IPS-18c (cell line): Measurements from ENCODE around the gene MED31.
"Not testable (repeated sequence)": the region's sequence is repeated elsewhere in the genome, so short reads cannot be mapped to it uniquely, and the experiment has no call there.

Experiments used
- H3K4me3 ChIP-seq: 2 replicates; pipeline ENCODE4 v1.7.0; 2013; ENCODE audit warnings: low read depth, mild to moderate bottlenecking, low read length, moderate library complexity; ENCODE audit not compliant: insufficient read depth
- H3K9me3 ChIP-seq: one replicate; pipeline ENCODE4 v1.6.1; 2013; ENCODE audit warnings: mild to moderate bottlenecking, low read length, moderate library complexity; ENCODE audit not compliant: control insufficient read depth, insufficient read depth

Gene MED31

GRCh38 chr17:6651354-6651918 is at the start of gene MED31, which contains the start of gene C17orf100:
Gene MED31, minus strand, starts transcription at chr17:6651605. Its CDS starts 77 bp downstream, at chr17:6651528.
Gene C17orf100, plus strand, starts transcription at chr17:6651762. Its CDS starts 152 bp downstream, at chr17:6651914.
- Histone ChIP-seq H3K4me3 (peak within 1 kb of the TSS; percentile 80), H3K9me3 (no peaks in the 10 kb centered on the region)

GRCh38 chr17:6700948-6701307 is 49.5 kb upstream of the MED31 start:
- H3K4me3 ChIP-seq: no peak overlapping the region
- no peaks in the 10 kb centered on the region for H3K9me3 ChIP-seq

- Histone ChIP-seq H3K4me3 (no peak overlapping the region), H3K9me3 (no peaks in the 10 kb centered on the region)
Measured at GRCh38 chr17:6699997-6700947, 48.9 kb upstream of the MED31 start.

GRCh38 chr17:6698004-6698403 is 46.6 kb upstream of the MED31 start:
- Histone ChIP-seq H3K9me3 (no peaks in the 10 kb centered on the region), H3K4me3 (no peak overlapping the region)

GRCh38 chr17:6696906-6697305 is 45.5 kb upstream of the MED31 start:
- Histone ChIP-seq H3K4me3 (no peak overlapping the region), H3K9me3 (peaks cover 2% of the 10 kb centered on the region)

- peaks cover 2% of the 10 kb centered on the region for H3K9me3 ChIP-seq
- H3K4me3 ChIP-seq: no peak overlapping the region
Measured at GRCh38 chr17:6695565-6695964, 44.2 kb upstream of the MED31 start.

GRCh38 chr17:6695051-6695450 is 43.6 kb upstream of the MED31 start:
- H3K9me3 ChIP-seq: peaks cover 2% of the 10 kb centered on the region
- H3K4me3 ChIP-seq: no peak overlapping the region

GRCh38 chr17:6691958-6692357 is 40.6 kb upstream of the MED31 start:
- not testable (repeated sequence) for H3K9me3 ChIP-seq, H3K4me3 ChIP-seq

GRCh38 chr17:6691546-6691945 is 40.1 kb upstream of the MED31 start:
- H3K4me3 ChIP-seq: no peak overlapping the region
- peaks cover 2% of the 10 kb centered on the region for H3K9me3 ChIP-seq

GRCh38 chr17:6690641-6691040 is 39.2 kb upstream of the MED31 start:
- H3K4me3 ChIP-seq: no peak overlapping the region
- peaks cover 2% of the 10 kb centered on the region for H3K9me3 ChIP-seq

- no peak overlapping the region for H3K4me3 ChIP-seq
Measured at GRCh38 chr17:6688944-6689343, 37.5 kb upstream of the MED31 start.

GRCh38 chr17:6686026-6686425 is 34.6 kb upstream of the MED31 start:
- no peaks in the 10 kb centered on the region for H3K9me3 ChIP-seq
- H3K4me3 ChIP-seq: no peak overlapping the region

More at GRCh38 chr17:6688944-6689343, 37.5 kb upstream of the MED31 start:
- peaks cover 2% of the 10 kb centered on the region for H3K9me3 ChIP-seq

GRCh38 chr17:6684881-6685767 is 33.7 kb upstream of the MED31 start:
- Histone ChIP-seq H3K9me3 (no peaks in the 10 kb centered on the region), H3K4me3 (no peak overlapping the region)

- Histone ChIP-seq H3K9me3 (no peaks in the 10 kb centered on the region), H3K4me3 (no peak overlapping the region)
Measured at GRCh38 chr17:6684460-6684783, 33.0 kb upstream of the MED31 start.

GRCh38 chr17:6683730-6684459 is 32.5 kb upstream of the MED31 start:
- H3K4me3 ChIP-seq: no peak overlapping the region
- H3K9me3 ChIP-seq: no peaks in the 10 kb centered on the region

GRCh38 chr17:6683081-6683684 is 31.8 kb upstream of the MED31 start:
- no peaks in the 10 kb centered on the region for H3K9me3 ChIP-seq

GRCh38 chr17:6682339-6682738 is 30.9 kb upstream of the MED31 start:
- no peak overlapping the region for H3K4me3 ChIP-seq
- H3K9me3 ChIP-seq: no peaks in the 10 kb centered on the region

More at GRCh38 chr17:6683081-6683684, 31.8 kb upstream of the MED31 start:
- H3K4me3 ChIP-seq: no peak overlapping the region
